OCI-LY1 (cell line): ENCODE data around the gene PTPRD.

ENCODE experiments used
- H2AFZ ChIP-seq: fragments of 200-600 bp; sonication (generic), shearing (Covaris generic); 2 replicates; pipeline ENCODE4 v1.6.0; 2014; ENCODE audit warnings: antibody characterized with exemption, mild to moderate bottlenecking, low read length
- H3F3A ChIP-seq: fragments of 200-600 bp; sonication (generic), shearing (Covaris generic); 2 replicates; pipeline ENCODE4 v1.6.0; 2014; ENCODE audit warnings: mild to moderate bottlenecking, antibody characterized with exemption, low read length, moderate library complexity; ENCODE audit not compliant: insufficient read depth
- H3K27ac ChIP-seq: fragments of 200-600 bp; sonication (generic); 2 replicates; pipeline ENCODE4 v1.5.1; 2014; ENCODE audit warnings: low read length, mixed run types, mild to moderate bottlenecking, low read depth; ENCODE audit not compliant: poor library complexity, severe bottlenecking
- H3K27me3 ChIP-seq: fragments of 200-600 bp; sonication (generic); 2 replicates; pipeline ENCODE4 v1.6.0; 2014; ENCODE audit warnings: antibody characterized with exemption, mild to moderate bottlenecking, low read length, moderate library complexity; ENCODE audit not compliant: insufficient read depth
- H3K36me3 ChIP-seq: fragments of 200-600 bp; sonication (generic); 2 replicates; pipeline ENCODE4 v1.6.1; 2014; ENCODE audit warnings: mild to moderate bottlenecking, antibody characterized with exemption, low read length, moderate library complexity, mixed read lengths; ENCODE audit not compliant: insufficient read depth
- H3K4me1 ChIP-seq: fragments of 200-600 bp; sonication (generic); 2 replicates; pipeline ENCODE4 v1.5.1; 2014; ENCODE audit warnings: mild to moderate bottlenecking, low read length, moderate library complexity; ENCODE audit not compliant: insufficient read depth, severe bottlenecking
- H3K4me2 ChIP-seq: fragments of 200-600 bp; sonication (generic), shearing (Covaris generic); 2 replicates; pipeline ENCODE4 v1.6.1; 2014; ENCODE audit warnings: low read length
- H3K4me3 ChIP-seq: fragments of 200-600 bp; sonication (generic); 2 replicates; pipeline ENCODE4 v1.5.1; 2014; ENCODE audit warnings: low read length, low read depth, mild to moderate bottlenecking, mixed read lengths; ENCODE audit not compliant: poor library complexity, severe bottlenecking
- H3K79me2 ChIP-seq: fragments of 200-600 bp; shearing (Covaris generic); 2 replicates; pipeline ENCODE4 v1.6.1; 2016; ENCODE audit warnings: mixed run types, low read length, mixed read lengths; ENCODE audit not compliant: insufficient read depth
- H3K9ac ChIP-seq: fragments of 200-600 bp; sonication (generic), shearing (Covaris generic); 2 replicates; pipeline ENCODE4 v1.6.1; 2014; ENCODE audit warnings: mild to moderate bottlenecking, low read length, mixed read lengths
- H3K9me2 ChIP-seq: fragments of 200-600 bp; sonication (generic), shearing (Covaris generic); 2 replicates; pipeline ENCODE4 v1.6.1; 2014; ENCODE audit warnings: low read depth, mild to moderate bottlenecking, low read length, mixed read lengths
- H3K9me3 ChIP-seq: fragments of 200-600 bp; shearing (Covaris generic); 2 replicates; pipeline ENCODE4 v1.6.1; 2014; ENCODE audit warnings: low read length, mixed read lengths
- H4K20me1 ChIP-seq: fragments of 200-600 bp; sonication (generic), shearing (Covaris generic); 2 replicates; pipeline ENCODE4 v1.6.0; 2016; ENCODE audit warnings: mild to moderate bottlenecking, low read length; ENCODE audit not compliant: insufficient read depth
- EZH2 ChIP-seq: fragments of 200-600 bp; sonication (generic), shearing (Covaris generic); IDR thresholded peaks from 2 replicates; pipeline ENCODE4 v1.8.0; 2017; ENCODE audit warnings: borderline replicate concordance, mixed run types, mild to moderate bottlenecking, antibody characterized with exemption, low read length, moderate library complexity, mixed read lengths
- TF ChIP-seq, protein P1 (sequence below): fragments of 200-600 bp; sonication (generic), shearing (Covaris generic); IDR thresholded peaks from 2 replicates; pipeline ENCODE4 v1.5.1; 2017; ENCODE audit warnings: mild to moderate bottlenecking, antibody characterized with exemption, low read length, moderate library complexity, mixed read lengths

Gene PTPRD

GRCh38 chr9:8825585-8826147 is 1787.1 kb downstream of the PTPRD start:
- H3K79me2 ChIP-seq, result no peaks in the 10 kb centered on the region
- no peak overlapping the region for H3K4me2 ChIP-seq
- H3K9ac ChIP-seq, result no peak overlapping the region
- no peaks in the 10 kb centered on the region for H3K9me3 ChIP-seq
- no peaks in the 10 kb centered on the region for H3K36me3 ChIP-seq
- no peaks in the 10 kb centered on the region for H3K9me2 ChIP-seq
- no peaks in the 10 kb centered on the region for H3K4me1 ChIP-seq
- no peak overlapping the region for H3K27ac ChIP-seq
- no peaks in the 10 kb centered on the region for H4K20me1 ChIP-seq
- no peaks in the 10 kb centered on the region for H3K27me3 ChIP-seq
- TF ChIP-seq EZH2, result no peak
- TF ChIP-seq, protein P1, sequence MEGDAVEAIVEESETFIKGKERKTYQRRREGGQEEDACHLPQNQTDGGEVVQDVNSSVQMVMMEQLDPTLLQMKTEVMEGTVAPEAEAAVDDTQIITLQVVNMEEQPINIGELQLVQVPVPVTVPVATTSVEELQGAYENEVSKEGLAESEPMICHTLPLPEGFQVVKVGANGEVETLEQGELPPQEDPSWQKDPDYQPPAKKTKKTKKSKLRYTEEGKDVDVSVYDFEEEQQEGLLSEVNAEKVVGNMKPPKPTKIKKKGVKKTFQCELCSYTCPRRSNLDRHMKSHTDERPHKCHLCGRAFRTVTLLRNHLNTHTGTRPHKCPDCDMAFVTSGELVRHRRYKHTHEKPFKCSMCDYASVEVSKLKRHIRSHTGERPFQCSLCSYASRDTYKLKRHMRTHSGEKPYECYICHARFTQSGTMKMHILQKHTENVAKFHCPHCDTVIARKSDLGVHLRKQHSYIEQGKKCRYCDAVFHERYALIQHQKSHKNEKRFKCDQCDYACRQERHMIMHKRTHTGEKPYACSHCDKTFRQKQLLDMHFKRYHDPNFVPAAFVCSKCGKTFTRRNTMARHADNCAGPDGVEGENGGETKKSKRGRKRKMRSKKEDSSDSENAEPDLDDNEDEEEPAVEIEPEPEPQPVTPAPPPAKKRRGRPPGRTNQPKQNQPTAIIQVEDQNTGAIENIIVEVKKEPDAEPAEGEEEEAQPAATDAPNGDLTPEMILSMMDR, result no peak
- H3K4me3 ChIP-seq, result no peak overlapping the region
- no peaks in the 10 kb centered on the region for H3F3A ChIP-seq
- no peak overlapping the region for H2AFZ ChIP-seq

GRCh38 chr9:8823131-8823895 is 1789.5 kb downstream of the PTPRD start:
- H3K4me3 ChIP-seq, result no peak overlapping the region
- H3K27ac ChIP-seq, result no peak overlapping the region
- no peaks in the 10 kb centered on the region for H4K20me1 ChIP-seq
- no peak overlapping the region for H3K4me2 ChIP-seq
- H3K36me3 ChIP-seq, result no peaks in the 10 kb centered on the region
- no peaks in the 10 kb centered on the region for H3K4me1 ChIP-seq
- H3F3A ChIP-seq, result no peaks in the 10 kb centered on the region
- no peaks in the 10 kb centered on the region for H3K27me3 ChIP-seq
- no peak overlapping the region for H2AFZ ChIP-seq
- no peak overlapping the region for H3K9ac ChIP-seq
- H3K9me3 ChIP-seq, result no peaks in the 10 kb centered on the region
- no peaks in the 10 kb centered on the region for H3K9me2 ChIP-seq
- TF ChIP-seq EZH2, result no peak
- TF ChIP-seq, protein P1, result no peak
- no peaks in the 10 kb centered on the region for H3K79me2 ChIP-seq

- no peak overlapping the region for H3K4me2 ChIP-seq
- H3K9me3 ChIP-seq, result no peaks in the 10 kb centered on the region
- TF ChIP-seq, protein P1, result no peak
- no peak for TF ChIP-seq EZH2
- no peaks in the 10 kb centered on the region for H3K9me2 ChIP-seq
- H3K79me2 ChIP-seq, result no peaks in the 10 kb centered on the region
- no peak overlapping the region for H3K4me3 ChIP-seq
- no peaks in the 10 kb centered on the region for H4K20me1 ChIP-seq
- H3K4me1 ChIP-seq, result no peaks in the 10 kb centered on the region
- no peak overlapping the region for H3K27ac ChIP-seq
- no peaks in the 10 kb centered on the region for H3K36me3 ChIP-seq
- no peak overlapping the region for H3K9ac ChIP-seq
- no peaks in the 10 kb centered on the region for H3F3A ChIP-seq
- no peaks in the 10 kb centered on the region for H3K27me3 ChIP-seq
- H2AFZ ChIP-seq, result no peak overlapping the region
Measured at GRCh38 chr9:8822667-8823025, 1790.2 kb downstream of the PTPRD start.
